OCI-LY1 (cell line): ENCODE measurements around the gene ANKRD30B.
"Not testable (repeated sequence)": the region's sequence is repeated elsewhere in the genome, so short reads cannot be mapped to it uniquely, and the experiment has no call there.

Source experiments
- H2AFZ ChIP-seq: fragments of 200-600 bp; sonication (generic), shearing (Covaris generic); 2 replicates; pipeline ENCODE4 v1.6.0; 2014; ENCODE audit warnings: antibody characterized with exemption, mild to moderate bottlenecking, low read length
- H3F3A ChIP-seq: fragments of 200-600 bp; sonication (generic), shearing (Covaris generic); 2 replicates; pipeline ENCODE4 v1.6.0; 2014; ENCODE audit warnings: mild to moderate bottlenecking, antibody characterized with exemption, low read length, moderate library complexity; ENCODE audit not compliant: insufficient read depth
- H3K27ac ChIP-seq: fragments of 200-600 bp; sonication (generic); 2 replicates; pipeline ENCODE4 v1.5.1; 2014; ENCODE audit warnings: low read length, mixed run types, mild to moderate bottlenecking, low read depth; ENCODE audit not compliant: poor library complexity, severe bottlenecking
- H3K27me3 ChIP-seq: fragments of 200-600 bp; sonication (generic); 2 replicates; pipeline ENCODE4 v1.6.0; 2014; ENCODE audit warnings: antibody characterized with exemption, mild to moderate bottlenecking, low read length, moderate library complexity; ENCODE audit not compliant: insufficient read depth
- H3K36me3 ChIP-seq: fragments of 200-600 bp; sonication (generic); 2 replicates; pipeline ENCODE4 v1.6.1; 2014; ENCODE audit warnings: mild to moderate bottlenecking, antibody characterized with exemption, low read length, moderate library complexity, mixed read lengths; ENCODE audit not compliant: insufficient read depth
- H3K4me1 ChIP-seq: fragments of 200-600 bp; sonication (generic); 2 replicates; pipeline ENCODE4 v1.5.1; 2014; ENCODE audit warnings: mild to moderate bottlenecking, low read length, moderate library complexity; ENCODE audit not compliant: insufficient read depth, severe bottlenecking
- H3K4me2 ChIP-seq: fragments of 200-600 bp; sonication (generic), shearing (Covaris generic); 2 replicates; pipeline ENCODE4 v1.6.1; 2014; ENCODE audit warnings: low read length
- H3K4me3 ChIP-seq: fragments of 200-600 bp; sonication (generic); 2 replicates; pipeline ENCODE4 v1.5.1; 2014; ENCODE audit warnings: low read length, low read depth, mild to moderate bottlenecking, mixed read lengths; ENCODE audit not compliant: poor library complexity, severe bottlenecking
- H3K79me2 ChIP-seq: fragments of 200-600 bp; shearing (Covaris generic); 2 replicates; pipeline ENCODE4 v1.6.1; 2016; ENCODE audit warnings: mixed run types, low read length, mixed read lengths; ENCODE audit not compliant: insufficient read depth
- H3K9ac ChIP-seq: fragments of 200-600 bp; sonication (generic), shearing (Covaris generic); 2 replicates; pipeline ENCODE4 v1.6.1; 2014; ENCODE audit warnings: mild to moderate bottlenecking, low read length, mixed read lengths
- H3K9me2 ChIP-seq: fragments of 200-600 bp; sonication (generic), shearing (Covaris generic); 2 replicates; pipeline ENCODE4 v1.6.1; 2014; ENCODE audit warnings: low read depth, mild to moderate bottlenecking, low read length, mixed read lengths
- H3K9me3 ChIP-seq: fragments of 200-600 bp; shearing (Covaris generic); 2 replicates; pipeline ENCODE4 v1.6.1; 2014; ENCODE audit warnings: low read length, mixed read lengths
- H4K20me1 ChIP-seq: fragments of 200-600 bp; sonication (generic), shearing (Covaris generic); 2 replicates; pipeline ENCODE4 v1.6.0; 2016; ENCODE audit warnings: mild to moderate bottlenecking, low read length; ENCODE audit not compliant: insufficient read depth
- CTCF ChIP-seq: fragments of 200-600 bp; sonication (generic), shearing (Covaris generic); IDR thresholded peaks from 2 replicates; pipeline ENCODE4 v1.5.1; 2017; ENCODE audit warnings: mild to moderate bottlenecking, antibody characterized with exemption, low read length, moderate library complexity, mixed read lengths
- EZH2 ChIP-seq: fragments of 200-600 bp; sonication (generic), shearing (Covaris generic); IDR thresholded peaks from 2 replicates; pipeline ENCODE4 v1.8.0; 2017; ENCODE audit warnings: borderline replicate concordance, mixed run types, mild to moderate bottlenecking, antibody characterized with exemption, low read length, moderate library complexity, mixed read lengths

Gene ANKRD30B

GRCh38 chr18:14747513-14748474 lies at the start of gene ANKRD30B:
ANKRD30B (plus strand) TSS chr18:14748172; CDS start chr18:14748420, 248 bp downstream.
- Histone ChIP-seq H2AFZ (no peak within 1 kb of the TSS), H3K36me3 (no peaks in the 10 kb centered on the region)
- TF ChIP-seq CTCF (no peak), EZH2 (no peak)

GRCh38 chr18:14701286-14702040 lies 46.5 kb upstream of the ANKRD30B start:
- not testable (repeated sequence) for H3F3A ChIP-seq, H4K20me1 ChIP-seq, H3K9me3 ChIP-seq, H3K4me3 ChIP-seq, H3K36me3 ChIP-seq, H2AFZ ChIP-seq, H3K79me2 ChIP-seq, H3K27me3 ChIP-seq, H3K9me2 ChIP-seq
- Histone ChIP-seq H3K27ac (peak overlapping the region; percentile 97), H3K4me1 (peaks cover 98% of the 10 kb centered on the region), H3K9ac (peak overlapping the region; percentile 56), H3K4me2 (peak overlapping the region; percentile 6; the same call in 1 of the 2 replicates)

More at GRCh38 chr18:14747513-14748474, at the start of gene ANKRD30B:
- no peaks in the 10 kb centered on the region for H3K9me2 ChIP-seq
- H3K9me3 ChIP-seq = no peaks in the 10 kb centered on the region
- no peaks in the 10 kb centered on the region for H4K20me1 ChIP-seq
- no peaks in the 10 kb centered on the region for H3K79me2 ChIP-seq
- no peak within 1 kb of the TSS for H3K27ac ChIP-seq
- no peak within 1 kb of the TSS for H3K4me2 ChIP-seq
- peaks cover 26% of the 10 kb centered on the region for H3K4me1 ChIP-seq
- peaks cover 3% of the 10 kb centered on the region; the same call in 1 of the 2 replicates for H3F3A ChIP-seq
- H3K27me3 ChIP-seq = no peaks in the 10 kb centered on the region
- H3K4me3 ChIP-seq = no peak within 1 kb of the TSS
- no peak within 1 kb of the TSS for H3K9ac ChIP-seq

- not testable (repeated sequence) for H3K4me3 ChIP-seq
Observed at GRCh38 chr18:14709761-14710160, 38.2 kb upstream of the ANKRD30B start.

GRCh38 chr18:14721569-14721968 lies 26.4 kb upstream of the ANKRD30B start:
- not testable (repeated sequence) for H3F3A ChIP-seq, H3K9ac ChIP-seq, H3K9me2 ChIP-seq, H3K27ac ChIP-seq, H3K4me3 ChIP-seq, H4K20me1 ChIP-seq, H3K27me3 ChIP-seq, H3K79me2 ChIP-seq, H3K4me1 ChIP-seq, H3K9me3 ChIP-seq, H2AFZ ChIP-seq, H3K4me2 ChIP-seq, H3K36me3 ChIP-seq

More at GRCh38 chr18:14709761-14710160, 38.2 kb upstream of the ANKRD30B start:
- H3K9ac ChIP-seq, H3F3A ChIP-seq, H3K36me3 ChIP-seq, H4K20me1 ChIP-seq, H3K27ac ChIP-seq, H3K4me2 ChIP-seq, H3K9me2 ChIP-seq, H3K9me3 ChIP-seq, H3K79me2 ChIP-seq, H2AFZ ChIP-seq, H3K27me3 ChIP-seq: not testable (repeated sequence)
- H3K4me1 ChIP-seq = peaks cover 56% of the 10 kb centered on the region

- not testable (repeated sequence) for H3K9ac ChIP-seq, H3K36me3 ChIP-seq, H3F3A ChIP-seq, H4K20me1 ChIP-seq, H3K4me2 ChIP-seq, H3K4me3 ChIP-seq, H3K27me3 ChIP-seq, H3K27ac ChIP-seq, H3K9me3 ChIP-seq, H3K79me2 ChIP-seq, H3K9me2 ChIP-seq
- peak overlapping the region; percentile 71; the same call in 1 of the 2 replicates for H2AFZ ChIP-seq
- H3K4me1 ChIP-seq = peaks cover 13% of the 10 kb centered on the region
Observed at GRCh38 chr18:14739056-14739455, 8.9 kb upstream of the ANKRD30B start.
